ENCODE measurements around the gene SDK1. TPM values are rescaled to one million over a fixed set of nuclear protein-coding genes. Genes with fewer than 3 reads are reported as not detected.

Gene SDK1
- total and polyA plus RNA-seq, 2 experiments from 2014 or later = 2.1 to 10.0 TPM

GRCh38 chr7:3923307-3923918 is 622.4 kb downstream of the SDK1 start (continued):
- no peak for TF ChIP-seq ETS1 (IDR thresholded peaks at IDR 0.05)
- no peak for TF ChIP-seq ZNF114 (CRISPR knock-in tag; IDR thresholded peaks at IDR 0.05)
- TF ChIP-seq EZH2 (IDR thresholded peaks at IDR 0.05; ENCODE audit: low read depth, unreplicated experiment) = no peak
- TF ChIP-seq EZH2phosphoT487 (IDR thresholded peaks at IDR 0.05; ENCODE audit: unreplicated experiment) = no peak
- TF ChIP-seq STAT1 (IDR thresholded peaks at IDR 0.05; ENCODE audit: unreplicated experiment) = no peak
- TF ChIP-seq REST (IDR thresholded peaks at IDR 0.05; ENCODE audit: unreplicated experiment) = no peak
- no peak for TF ChIP-seq JUNB (IDR thresholded peaks at IDR 0.05; ENCODE audit: unreplicated experiment)
- no peak for TF ChIP-seq ZNF331 (CRISPR knock-in tag; IDR thresholded peaks at IDR 0.05; ENCODE audit: low read depth)

GRCh38 chr7:3924277-3924676 is 623.2 kb downstream of the SDK1 start:
- peak overlapping the region; percentile 17; the same call in 1 of the 2 replicates for H3K27ac Mint-ChIP-seq
- peaks cover 23% of the 10 kb centered on the region for H3K4me1 Mint-ChIP-seq
- H3K4me3 Mint-ChIP-seq = no peak overlapping the region
- H3F3A ChIP-seq (replicated peaks; ENCODE audit: low read depth) = no peaks in the 10 kb centered on the region
- ATAC-seq (no peak), DNase-seq (ENCODE audit: low spot score) (no peak)
- H3K27me3 ChIP-seq (ENCODE audit: insufficient read depth) = no peaks in the 10 kb centered on the region
- 0 out of 3 replicates have a peak, but pooled peaks cover under 1% of the 10 kb centered on the region for H3K36me3 Mint-ChIP-seq (ENCODE audit: low read depth)
- H3K36me3 ChIP-seq (ENCODE audit: insufficient read depth) = no peaks in the 10 kb centered on the region
- no peak overlapping the region for H2AFZ ChIP-seq
- no peak overlapping the region for H3K27ac ChIP-seq (ENCODE audit: low read depth)
- H3K27me3 Mint-ChIP-seq (ENCODE audit: insufficient read depth, low read depth, poor library complexity) = peaks cover 4% of the 10 kb centered on the region
- H3K9me2 ChIP-seq (ENCODE audit: insufficient read depth) = no peaks in the 10 kb centered on the region
- H3K4me3 ChIP-seq = no peak overlapping the region
- no peaks in the 10 kb centered on the region for H3K79me2 ChIP-seq (replicated peaks; ENCODE audit: insufficient read depth)
- H3K4me1 ChIP-seq (ENCODE audit: insufficient read depth) = no peaks in the 10 kb centered on the region
- TF ChIP-seq STAT1 (IDR thresholded peaks at IDR 0.05; ENCODE audit: unreplicated experiment) = no peak
- no peak for TF ChIP-seq NANOG (IDR thresholded peaks at IDR 0.05; ENCODE audit: borderline replicate concordance)
- TF ChIP-seq ZNF462 (CRISPR knock-in tag; IDR thresholded peaks at IDR 0.05) = no peak
- no peak overlapping the region for H3K4me2 ChIP-seq
- no peaks in the 10 kb centered on the region for H4K20me1 ChIP-seq (replicated peaks; ENCODE audit: insufficient read depth)
- no peaks in the 10 kb centered on the region for H3K9me3 Mint-ChIP-seq

Data from GM23338 (cell line).